ENCODE data around the gene GLB1L3.

The GLB1L3 gene, protein sequence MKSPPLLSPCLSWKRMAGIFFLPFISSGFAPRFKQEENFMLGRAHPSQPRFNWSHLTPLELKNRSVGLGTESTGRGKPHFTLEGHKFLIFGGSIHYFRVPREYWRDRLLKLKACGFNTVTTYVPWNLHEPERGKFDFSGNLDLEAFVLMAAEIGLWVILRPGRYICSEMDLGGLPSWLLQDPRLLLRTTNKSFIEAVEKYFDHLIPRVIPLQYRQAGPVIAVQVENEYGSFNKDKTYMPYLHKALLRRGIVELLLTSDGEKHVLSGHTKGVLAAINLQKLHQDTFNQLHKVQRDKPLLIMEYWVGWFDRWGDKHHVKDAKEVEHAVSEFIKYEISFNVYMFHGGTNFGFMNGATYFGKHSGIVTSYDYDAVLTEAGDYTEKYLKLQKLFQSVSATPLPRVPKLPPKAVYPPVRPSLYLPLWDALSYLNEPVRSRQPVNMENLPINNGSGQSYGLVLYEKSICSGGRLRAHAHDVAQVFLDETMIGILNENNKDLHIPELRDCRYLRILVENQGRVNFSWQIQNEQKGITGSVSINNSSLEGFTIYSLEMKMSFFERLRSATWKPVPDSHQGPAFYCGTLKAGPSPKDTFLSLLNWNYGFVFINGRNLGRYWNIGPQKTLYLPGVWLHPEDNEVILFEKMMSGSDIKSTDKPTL

DNA sequence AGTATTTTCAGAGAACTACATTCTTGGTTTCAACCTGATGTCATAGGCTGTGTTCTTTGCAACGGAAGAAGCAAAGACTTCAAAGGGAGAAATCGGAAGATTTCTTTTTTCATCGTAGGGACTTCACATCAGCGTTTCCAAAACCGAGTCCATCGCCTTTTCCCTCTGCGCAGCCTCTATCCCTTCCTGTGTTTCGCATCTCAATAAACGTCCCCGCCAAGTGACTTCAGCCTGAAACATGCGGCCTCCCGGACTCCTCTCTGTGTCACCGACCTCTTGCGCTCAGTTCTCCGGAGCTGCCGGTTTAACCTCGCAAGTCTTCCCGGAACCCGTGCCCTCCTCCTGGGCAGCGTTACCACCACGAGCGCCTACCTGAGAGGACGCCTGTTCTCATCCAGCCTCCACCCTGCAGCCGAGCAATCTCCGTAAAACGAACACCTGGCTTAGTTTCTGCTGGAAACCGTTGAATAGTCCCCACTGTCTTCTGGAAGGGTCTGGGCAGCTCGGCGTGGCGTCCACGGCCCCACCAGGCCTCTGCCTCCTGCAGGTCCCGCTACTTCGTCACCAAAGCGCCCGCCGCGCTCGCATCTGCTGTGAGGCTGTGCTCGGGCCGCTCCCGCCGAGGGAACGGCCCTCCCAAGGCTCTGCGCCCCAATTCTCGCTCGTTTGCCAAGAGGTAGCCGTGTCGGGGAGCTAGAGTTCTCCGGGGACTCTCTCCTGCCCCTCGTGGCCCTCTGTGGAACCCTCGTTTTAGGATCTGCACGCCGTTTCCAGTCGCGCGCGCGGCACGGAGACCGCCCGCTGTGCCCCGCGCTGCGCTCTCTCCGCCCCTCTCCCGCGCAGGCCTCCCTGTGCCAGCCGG lies at the start of gene GLB1L3:
GLB1L3 (plus strand) TSS at position 846 of the 862 bp plus-strand sequence. CDS start 362 bp downstream, outside the sequence.
- DNase-seq, result no peak

DNA sequence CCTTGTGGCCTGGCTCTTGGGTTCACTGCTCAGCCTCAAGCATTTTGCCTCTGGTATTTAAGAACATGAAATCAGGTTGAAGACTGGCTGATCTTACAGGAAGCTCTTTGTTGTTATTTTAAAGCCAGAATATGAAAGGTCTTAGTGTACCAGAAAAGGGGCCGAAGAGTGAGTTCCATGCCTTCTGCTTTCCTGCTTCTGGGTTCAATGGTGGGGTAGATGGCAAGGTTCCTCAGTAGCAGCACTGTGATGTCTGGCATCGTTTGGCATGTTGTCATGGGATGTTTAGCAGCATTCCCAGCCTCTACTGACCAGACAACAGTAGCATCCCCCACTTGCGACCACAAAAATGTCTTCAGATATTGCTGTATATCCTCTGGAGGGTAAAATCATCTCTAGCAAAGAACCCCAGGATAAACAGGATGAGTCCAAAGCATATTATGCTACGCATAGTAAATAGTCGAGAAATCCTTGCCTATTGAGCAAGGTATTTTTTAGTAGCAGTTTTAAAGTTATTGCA lies 49.3 kb upstream of the GLB1L3 start:
- DNase-seq, result no peak

DNA sequence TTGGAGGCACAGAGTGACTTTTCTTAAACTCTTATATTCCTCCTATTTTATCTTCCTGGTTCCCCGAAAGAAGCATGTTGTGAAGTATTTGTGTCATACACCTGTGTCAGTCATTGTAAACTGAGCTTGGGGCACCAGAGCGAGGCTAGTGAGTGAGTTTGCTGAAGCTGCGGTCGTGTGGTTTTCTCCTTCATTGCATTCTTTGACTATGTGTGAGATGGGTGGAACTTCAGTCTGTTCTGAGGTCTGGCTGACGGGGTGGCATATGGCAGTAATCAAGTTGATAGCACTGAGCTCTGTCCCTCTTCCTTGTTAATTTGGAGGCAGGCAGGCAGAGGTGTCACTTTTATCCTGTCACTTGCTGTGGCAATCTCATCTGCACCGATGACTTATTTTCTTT lies 47.6 kb upstream of the GLB1L3 start:
- DNase-seq, result no peak

DNA sequence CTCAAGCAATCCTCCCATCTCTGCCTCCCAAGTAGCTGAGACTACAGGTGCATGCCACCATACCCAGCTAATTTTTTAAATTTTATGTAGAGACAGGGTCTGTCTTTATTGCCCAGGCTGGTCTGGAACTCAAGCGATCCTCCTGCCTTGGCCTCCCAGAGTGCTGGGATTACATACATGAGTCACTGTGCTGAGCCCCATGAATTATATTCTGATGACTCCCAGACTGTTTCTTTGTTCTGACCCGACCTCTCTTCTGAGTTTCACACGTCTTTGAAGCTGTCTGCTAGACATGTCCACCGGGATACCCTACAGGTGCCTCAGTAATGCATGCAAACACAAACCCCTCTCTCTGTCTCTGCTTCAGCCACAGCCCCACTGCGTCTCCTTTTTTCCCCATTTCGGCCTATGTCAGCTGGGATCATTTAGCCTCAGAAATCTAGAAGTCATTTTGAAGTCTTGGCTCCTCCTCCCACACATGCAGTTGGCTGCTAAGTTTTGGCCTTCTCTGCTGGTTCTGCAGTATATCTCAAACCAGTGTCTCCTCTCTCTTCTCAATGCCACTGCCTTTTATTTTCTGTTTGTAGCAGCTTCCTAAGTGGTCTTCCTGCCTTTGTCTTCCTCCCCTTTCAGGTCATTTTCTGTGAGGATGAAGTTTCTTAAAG lies 46.9 kb upstream of the GLB1L3 start:
- no peak for DNase-seq

DNA sequence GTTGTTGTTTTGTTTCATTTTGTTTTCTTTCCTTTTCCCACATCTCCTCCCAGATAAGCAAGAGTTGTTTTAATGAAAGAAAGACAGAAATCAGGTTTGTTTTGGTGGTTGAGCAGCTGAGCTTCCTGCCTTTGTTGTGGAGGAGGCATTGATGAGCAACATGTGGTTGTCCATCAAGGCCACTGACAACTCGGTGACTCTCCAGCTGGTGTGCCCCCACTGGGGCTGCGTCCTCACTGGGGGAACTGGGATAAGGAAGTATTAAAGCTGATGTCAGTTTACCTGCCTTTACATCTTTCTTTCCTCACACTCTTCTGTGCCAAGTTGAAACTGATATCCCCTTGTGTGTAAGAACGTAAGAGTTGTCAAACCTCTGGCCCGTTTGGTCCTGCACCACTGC lies 45.8 kb upstream of the GLB1L3 start:
- no peak for DNase-seq

DNA sequence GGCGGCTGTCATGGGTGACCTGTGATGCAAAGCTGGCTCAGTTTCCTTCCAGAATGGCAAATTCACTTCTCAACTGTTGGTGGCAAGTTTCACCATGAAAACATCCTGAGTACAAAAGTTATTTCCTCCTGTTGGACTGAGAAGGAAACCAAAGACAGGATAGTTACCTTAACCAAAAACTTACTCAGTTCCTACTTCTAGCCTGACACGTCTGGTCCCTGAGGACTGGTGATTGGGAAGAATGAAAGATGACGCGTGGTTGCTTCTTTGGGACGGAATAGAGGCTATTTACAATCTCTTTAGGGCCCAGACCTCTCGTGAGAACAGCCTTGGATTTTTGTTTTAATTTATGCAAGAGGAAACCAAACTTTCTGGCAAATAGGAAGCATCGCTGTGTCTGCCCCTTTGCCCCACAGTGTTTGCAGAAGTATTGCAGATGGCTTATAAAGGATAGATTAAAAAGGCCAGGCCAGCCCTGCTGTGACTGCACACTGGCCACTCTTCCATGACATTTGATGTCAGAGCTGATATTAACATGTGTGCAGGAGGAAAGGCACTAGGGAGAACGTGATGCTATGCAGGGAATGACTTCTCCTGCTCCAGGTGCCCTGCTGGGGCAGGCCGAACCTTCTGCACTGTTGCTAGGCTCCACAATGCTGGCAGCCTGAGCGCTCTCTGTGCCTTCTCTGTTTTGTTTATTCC lies 44.1 kb upstream of the GLB1L3 start:
- no peak for DNase-seq

DNA sequence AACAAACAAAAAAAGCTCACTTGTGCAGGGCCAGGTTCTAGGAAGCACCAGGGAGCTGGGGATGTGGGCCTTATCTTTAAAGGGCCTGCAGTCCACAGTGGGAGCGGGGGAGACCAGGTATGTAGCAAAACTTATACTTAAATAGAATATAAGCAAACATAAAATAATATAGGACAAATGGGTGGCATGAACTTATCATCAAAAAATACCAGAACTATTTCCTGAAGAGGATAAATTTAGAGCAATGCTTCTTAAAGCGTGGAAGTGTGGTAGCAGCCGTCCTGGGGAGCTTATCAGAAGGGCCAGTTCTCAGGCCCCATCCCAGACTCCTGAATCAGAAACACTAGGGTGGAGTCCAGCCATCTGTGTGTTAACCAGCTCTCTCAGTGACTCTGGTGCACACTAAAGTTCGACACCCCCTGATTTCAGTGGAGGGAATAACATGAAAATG lies 42.4 kb upstream of the GLB1L3 start:
- no peak for DNase-seq

DNA sequence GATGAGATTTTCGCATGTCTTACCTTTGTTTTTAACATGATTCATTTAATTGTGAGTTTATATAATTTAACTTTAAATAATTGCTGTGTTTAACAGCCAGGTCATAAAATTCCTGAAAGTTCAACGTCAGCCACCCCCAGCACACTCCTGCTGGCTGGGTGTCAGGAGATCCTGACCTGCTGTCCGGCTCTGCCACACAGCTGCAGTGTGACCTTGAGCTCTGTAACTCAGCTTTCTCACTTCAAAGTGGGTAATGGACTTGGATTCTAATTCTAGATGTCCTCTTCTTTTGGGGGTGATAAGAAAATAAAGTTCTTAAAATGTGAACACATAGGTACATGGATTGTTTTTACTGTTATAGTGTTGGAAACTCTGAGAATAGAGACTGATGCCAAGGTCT lies 40.8 kb upstream of the GLB1L3 start:
- DNase-seq, result no peak

DNA sequence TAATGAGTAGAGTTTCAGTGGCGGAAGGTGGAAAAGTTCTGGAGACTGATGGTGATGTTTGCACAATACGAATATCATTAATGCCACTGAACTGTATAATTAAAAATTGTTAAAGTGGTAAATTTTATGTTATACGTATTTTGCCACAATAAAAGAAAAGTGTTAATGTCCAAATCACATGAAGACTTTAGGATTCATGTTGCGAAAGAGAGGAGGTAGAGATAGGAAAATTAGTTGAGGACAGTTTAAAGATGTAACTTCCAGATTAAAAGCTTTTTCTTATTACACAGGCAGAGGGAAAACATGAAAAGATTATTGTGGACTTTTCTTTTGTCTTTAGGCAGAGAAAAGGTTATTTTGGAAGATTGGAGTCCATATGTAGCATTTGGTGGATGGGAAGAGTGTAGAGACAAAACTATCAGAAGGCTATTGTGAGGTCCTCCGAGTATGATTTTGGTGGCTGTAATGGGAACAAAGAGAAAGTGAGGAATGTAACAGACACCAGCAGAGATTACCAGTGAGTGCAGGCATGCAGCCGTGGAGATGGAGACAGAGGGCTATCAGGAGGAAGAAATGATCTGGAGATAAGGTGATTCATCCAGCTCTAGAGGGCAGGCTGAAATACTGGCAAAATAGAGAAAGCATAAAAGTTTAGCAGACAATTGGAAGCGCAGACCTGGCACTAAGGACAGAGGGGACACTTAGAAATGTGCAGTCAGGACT lies 39.2 kb upstream of the GLB1L3 start:
- DNase-seq, result no peak

DNA sequence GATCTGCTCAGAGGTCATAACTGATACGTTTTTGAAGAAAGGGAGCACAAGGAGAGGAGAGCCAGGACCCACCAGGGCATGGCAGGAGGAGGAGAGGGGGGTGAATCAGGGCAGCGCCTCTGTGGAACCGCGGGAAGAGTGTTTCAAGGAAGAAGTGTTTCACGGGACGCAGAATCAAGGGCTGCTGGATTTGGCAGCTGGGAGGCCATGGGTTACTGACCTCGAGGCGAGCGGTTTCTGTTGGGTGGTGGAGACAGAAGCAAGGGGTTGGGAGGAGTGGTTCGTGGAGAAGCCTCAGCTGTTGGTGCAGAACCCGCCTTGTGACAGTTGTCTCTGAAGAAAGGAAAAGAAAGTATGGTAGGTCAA lies 38.6 kb upstream of the GLB1L3 start:
- no peak for DNase-seq

DNA sequence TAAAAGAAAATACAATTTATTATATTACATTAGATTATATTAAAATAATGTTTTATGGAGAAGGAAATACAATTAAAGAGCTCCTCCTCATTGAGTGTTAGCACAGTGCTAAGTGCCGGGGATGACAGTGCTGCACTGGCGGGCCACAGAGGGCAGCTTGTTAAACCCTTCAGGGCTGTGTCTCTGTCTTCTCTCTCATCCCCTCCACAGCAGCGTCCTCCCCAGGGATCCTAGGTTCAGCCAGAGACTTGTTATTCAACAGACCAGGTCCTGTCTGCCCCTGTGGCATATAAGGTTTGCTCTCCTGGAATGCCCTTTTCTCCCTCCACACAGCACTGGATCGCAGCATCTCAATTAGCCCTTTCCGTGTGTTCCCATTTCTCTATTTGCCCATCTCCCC lies 37.2 kb upstream of the GLB1L3 start:
- DNase-seq, result no peak

DNA sequence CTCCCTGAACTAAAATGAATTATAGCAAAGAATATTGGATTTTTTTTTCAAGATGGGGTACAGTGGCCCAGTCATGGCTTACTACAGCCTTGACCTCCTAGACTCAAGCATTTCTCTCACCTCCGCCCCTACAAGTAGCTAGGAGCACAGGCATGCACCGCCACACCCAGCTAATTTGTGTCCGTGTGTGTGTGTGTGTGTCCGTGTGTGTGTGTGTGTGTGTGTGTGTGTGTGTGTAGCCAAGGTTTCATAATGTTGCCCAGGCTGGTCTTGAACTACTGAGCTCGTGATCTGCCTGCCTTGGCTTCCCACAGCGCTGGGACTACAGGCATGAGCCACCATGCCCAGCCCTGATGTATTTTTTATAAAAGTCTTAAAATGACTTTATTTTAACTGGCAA lies 35.6 kb upstream of the GLB1L3 start:
- DNase-seq, result no peak

DNA sequence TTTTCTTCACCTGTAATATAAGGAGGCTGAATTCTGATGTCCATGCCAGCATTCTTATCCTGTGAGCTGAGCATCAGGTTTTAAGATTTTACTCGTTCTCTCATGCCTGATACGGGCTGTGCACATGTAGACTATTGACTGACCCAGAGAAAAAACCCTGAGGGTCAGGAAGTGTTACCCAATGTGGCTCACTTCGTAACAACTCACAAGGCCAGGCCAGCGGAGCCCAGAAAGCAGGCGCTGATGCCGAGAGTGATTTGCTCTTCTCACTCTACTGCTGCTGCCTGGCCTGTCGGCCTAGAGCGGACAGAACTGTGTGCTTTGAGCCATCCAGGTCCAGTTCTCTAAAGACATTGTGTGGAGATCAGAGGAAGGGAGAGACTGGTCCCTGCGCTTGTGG lies 33.8 kb upstream of the GLB1L3 start:
- no peak for DNase-seq

DNA sequence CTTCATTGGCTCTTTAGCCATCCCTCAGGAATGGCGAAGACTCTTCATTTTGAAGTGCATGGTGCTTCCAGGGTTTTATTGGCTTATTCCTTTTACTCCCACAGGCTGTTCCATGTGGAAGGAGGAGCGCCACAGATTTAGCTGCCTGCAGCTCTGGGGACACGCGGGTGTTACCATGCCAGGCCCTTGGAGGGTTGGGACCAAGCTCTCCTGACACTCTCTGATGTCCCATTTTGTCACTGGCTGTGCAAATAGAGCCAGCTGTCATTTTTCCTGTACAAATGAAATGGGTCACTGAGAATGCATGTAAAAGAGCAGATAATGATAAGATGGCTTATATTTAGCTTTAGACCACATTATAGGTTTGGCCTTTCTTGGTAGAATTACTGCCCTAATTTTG lies 32.3 kb upstream of the GLB1L3 start:
- no peak for DNase-seq

DNA sequence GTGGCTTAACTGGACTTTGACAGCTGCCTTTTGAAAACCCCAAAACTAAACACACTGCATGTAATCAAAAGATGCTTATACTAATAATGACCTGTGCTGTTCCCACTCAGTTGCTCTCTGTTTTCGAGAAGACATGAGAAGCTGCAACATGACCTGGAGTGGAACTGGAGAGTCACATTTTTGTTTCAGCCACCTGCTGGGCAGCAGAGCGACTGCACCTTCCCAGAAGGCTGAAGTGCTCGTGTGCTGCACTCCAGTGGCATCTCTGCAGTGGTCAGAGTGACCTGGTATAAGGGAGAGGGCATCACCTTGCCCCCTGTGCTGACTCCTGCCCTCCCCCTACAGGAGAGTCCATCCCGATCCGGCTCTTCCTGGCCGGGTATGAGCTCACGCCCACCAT lies 31.6 kb upstream of the GLB1L3 start:
- no peak for DNase-seq

DNA sequence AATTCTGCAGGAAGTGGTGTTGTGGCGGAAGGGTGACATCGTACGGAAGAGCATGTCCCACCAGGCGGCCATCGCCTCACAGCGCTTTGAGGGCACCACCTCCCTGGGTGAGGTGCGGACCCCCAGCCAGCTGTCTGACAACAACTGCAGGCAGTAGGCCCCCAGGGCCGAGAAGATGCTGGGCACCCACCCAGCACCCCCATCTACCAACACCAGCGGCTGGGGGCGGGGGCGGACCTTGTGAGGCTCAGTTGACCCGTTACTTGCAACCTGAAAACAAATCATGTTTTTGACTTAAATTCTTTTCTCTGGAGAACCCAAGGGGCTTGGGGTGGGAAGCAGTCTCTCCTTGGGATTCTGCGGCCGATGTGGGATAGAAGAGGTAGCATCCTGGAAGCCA lies 30.7 kb upstream of the GLB1L3 start:
- no peak for DNase-seq

DNA sequence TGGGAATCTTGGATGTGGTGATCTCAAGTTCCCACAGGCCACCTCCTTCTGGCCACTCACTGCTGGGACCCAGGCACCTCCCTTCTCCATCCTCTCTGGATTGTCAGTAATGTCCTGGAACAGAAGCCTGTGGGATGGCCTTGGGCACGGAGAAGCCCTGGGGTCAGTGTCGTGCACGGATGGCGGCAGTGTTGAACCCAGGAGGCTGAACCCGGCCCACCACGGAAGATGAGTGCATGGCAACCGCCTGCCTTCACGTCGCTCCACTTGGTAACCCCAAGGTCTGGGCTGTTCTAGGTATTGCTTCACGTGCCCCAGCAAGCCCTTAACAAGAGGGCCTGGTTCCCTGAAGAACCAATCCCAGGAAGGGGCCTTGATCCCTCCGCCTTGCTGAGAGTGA lies 30.1 kb upstream of the GLB1L3 start:
- no peak for DNase-seq

DNA sequence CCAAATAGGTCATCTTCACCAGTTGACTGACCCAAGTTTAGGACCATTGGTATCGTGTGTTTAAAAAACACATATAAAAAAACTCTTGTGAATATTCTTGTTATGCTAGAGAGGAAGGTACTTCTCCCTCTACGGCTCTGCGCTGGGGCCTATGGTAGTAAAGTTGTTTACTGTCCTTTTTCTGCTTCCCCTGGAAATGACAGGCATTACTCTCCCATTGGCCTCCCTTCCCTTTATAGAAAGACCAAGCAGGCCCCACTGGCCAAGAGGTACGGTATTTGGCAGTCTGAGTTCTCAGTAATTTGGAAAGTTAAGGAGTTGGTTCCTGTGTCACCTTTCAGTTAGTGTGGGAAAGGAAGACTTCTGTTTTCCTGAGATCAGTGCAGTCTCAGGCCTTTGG lies 29.5 kb upstream of the GLB1L3 start:
- no peak for DNase-seq

DNA sequence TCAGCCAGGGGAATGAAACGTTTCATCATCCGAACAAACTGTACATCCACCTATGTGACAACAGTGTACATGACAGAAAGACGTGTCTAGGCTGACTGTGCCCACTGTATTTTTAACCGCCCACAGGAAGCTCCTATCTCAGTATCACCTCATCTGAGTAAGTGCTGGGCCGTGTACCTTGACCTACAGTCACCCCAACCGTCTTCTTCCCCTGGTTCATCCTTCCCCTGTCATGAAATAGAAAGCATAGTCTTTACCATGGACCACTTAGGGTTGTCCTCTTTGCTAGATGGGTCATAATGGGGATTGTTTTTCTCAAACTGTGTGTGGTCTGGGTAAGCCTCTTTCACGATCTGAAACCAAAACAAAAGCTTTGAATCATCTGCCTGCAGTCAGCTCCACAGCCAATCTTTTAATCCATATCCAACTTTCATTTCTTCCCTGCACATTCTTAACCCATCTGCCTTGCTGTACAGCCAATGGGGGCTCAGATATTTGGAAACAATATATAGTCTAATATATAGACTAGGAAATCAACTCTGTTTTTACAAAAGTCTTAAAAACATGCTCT lies 27.2 kb upstream of the GLB1L3 start:
- DNase-seq, result no peak

DNA sequence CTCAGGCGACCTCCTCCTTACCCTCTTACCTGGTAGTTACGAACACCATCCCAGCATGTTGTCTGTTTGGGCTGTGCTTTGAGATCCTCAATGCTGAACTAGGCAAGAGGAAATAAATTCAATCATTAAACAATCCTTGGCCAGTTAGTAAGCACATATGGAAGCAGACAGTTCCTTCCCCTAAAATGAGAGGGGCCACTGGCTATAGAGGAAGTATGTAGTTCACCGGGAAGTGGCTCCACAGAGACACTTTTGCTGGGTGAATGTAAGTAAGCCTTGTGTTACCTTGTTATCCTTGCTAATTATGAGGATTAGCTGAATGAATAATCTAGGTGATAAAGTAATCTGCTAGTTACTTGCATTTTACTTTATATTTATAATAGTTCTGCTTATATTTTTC lies 25.9 kb upstream of the GLB1L3 start:
- DNase-seq, result no peak

DNA sequence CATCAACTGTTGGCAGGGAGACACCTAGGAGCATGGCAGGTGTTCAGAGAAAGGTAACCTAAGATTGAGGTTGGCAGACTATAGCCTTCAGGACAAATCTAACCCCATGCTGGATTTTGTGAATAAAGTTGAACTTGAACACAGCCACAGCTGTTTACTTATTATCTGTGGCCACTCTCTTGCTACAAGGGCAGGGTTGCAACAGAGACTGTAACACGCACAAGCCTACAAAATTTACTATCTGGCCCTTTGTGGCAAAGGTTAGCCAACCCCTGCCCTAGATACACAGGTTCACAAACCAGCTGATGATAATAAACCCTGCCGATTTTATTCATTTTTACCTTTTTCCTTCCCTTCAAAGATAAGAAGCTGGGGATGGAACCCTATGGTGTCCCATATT lies 25.5 kb upstream of the GLB1L3 start:
- no peak for DNase-seq

All from right forelimb (tissue), 1 donor.